Upper lobe of left lung (tissue), 4 donors: ENCODE measurements around the gene KIF26B.

Source experiments
- POLR2A ChIP-seq, 4 donors: fragments of 450-650 bp; IDR thresholded peaks; one replicate each; pipeline ENCODE4 v1.5.1; 2016 to 2017; ENCODE audit warnings: antibody characterized with exemption in 4 of 4, mild to moderate bottlenecking in 2 of 4
- TF ChIP-seq, protein P1 (sequence below), 6 experiments: fragments of 450-650 bp in 4 of 6; fragments of 200-600 bp in 2 of 6; sonication (generic) in 2 of 6; IDR thresholded peaks; one replicate each; pipeline ENCODE4 v1.5.1; 2016 to 2019; ENCODE audit warnings: antibody characterized with exemption in 6 of 6

DNA sequence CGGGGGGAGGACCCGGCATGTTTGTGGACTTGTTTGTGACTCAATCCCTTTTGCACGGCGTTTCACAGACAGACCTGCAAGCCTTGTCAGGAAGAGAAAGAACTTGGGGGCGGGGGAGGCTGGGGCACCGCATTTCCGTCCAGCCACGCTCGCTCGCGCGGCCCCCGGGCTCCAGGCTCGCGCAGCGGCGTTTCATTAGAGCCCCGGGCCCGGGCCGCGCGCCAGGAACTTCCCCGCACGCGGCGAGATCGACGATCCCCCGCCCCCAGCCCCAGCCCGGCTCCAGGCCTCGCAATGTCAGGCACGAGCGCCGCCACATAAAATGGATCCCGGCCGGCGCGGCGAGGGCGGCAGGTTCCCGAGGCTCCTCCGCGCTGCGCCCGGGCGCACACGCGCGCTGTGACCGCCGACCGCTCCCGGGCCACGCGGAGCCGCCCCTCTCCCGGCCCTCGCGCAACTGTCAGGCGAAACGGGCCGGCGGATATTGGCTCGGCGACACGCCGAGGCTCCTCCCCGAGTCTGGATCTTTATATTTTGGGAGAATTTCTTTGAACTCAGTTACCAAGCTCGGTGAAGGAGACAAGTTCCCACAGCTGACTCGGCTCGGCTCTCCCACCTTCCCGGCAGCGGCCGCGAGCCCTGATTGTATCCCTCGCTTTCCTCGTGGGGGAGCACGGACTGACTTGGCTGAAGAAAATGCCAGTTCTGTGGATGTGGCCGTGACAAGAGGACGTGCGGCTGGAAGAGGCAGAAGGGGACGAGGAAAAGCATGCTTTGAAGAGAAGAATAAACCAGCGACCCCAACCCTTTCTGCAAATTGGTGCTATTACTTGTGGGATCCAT, at the start of gene KIF26B:
- TF ChIP-seq, protein P1, sequence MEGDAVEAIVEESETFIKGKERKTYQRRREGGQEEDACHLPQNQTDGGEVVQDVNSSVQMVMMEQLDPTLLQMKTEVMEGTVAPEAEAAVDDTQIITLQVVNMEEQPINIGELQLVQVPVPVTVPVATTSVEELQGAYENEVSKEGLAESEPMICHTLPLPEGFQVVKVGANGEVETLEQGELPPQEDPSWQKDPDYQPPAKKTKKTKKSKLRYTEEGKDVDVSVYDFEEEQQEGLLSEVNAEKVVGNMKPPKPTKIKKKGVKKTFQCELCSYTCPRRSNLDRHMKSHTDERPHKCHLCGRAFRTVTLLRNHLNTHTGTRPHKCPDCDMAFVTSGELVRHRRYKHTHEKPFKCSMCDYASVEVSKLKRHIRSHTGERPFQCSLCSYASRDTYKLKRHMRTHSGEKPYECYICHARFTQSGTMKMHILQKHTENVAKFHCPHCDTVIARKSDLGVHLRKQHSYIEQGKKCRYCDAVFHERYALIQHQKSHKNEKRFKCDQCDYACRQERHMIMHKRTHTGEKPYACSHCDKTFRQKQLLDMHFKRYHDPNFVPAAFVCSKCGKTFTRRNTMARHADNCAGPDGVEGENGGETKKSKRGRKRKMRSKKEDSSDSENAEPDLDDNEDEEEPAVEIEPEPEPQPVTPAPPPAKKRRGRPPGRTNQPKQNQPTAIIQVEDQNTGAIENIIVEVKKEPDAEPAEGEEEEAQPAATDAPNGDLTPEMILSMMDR (IDR thresholded peaks at IDR 0.05), result peak in 2 of 6 experiments; percentile 4 to 16
- no peak for TF ChIP-seq POLR2A (IDR thresholded peaks at IDR 0.05)
